H9 (cell line): ENCODE data around the gene PDE1C. TPM values are rescaled to one million over a fixed set of nuclear protein-coding genes. Genes with fewer than 3 reads are reported as not detected.

Experiments used
- DNase-seq: peaks from one replicate; pipeline ENCODE4 v3.0.0-alpha.2; 2017
- H2AFZ ChIP-seq: one replicate; pipeline ENCODE4 v1.6.1; 2013; ENCODE audit warnings: mild to moderate bottlenecking, low read length, control low read depth, moderate library complexity
- H2AK5ac ChIP-seq: 2 replicates; pipeline ENCODE4 v1.6.1; 2013; ENCODE audit warnings: low read length, control low read depth, mixed read lengths; ENCODE audit not compliant: insufficient read length
- H2BK120ac ChIP-seq: one replicate; pipeline ENCODE4 v1.6.1; 2013; ENCODE audit warnings: low read depth, mild to moderate bottlenecking, low read length, control low read depth, inconsistent platforms; ENCODE audit not compliant: poor library complexity, severe bottlenecking
- H2BK12ac ChIP-seq: 2 replicates; pipeline ENCODE4 v1.6.1; 2013; ENCODE audit warnings: low read length, control low read depth, mixed read lengths, low read depth; ENCODE audit not compliant: insufficient read length
- H2BK15ac ChIP-seq: 2 replicates; pipeline ENCODE4 v1.6.1; 2013; ENCODE audit warnings: low read depth, low read length, control low read depth
- H2BK20ac ChIP-seq: one replicate; pipeline ENCODE4 v1.6.1; 2013; ENCODE audit warnings: low read depth, mild to moderate bottlenecking, low read length, control low read depth, inconsistent platforms; ENCODE audit not compliant: poor library complexity, severe bottlenecking
- H2BK5ac ChIP-seq: 2 replicates; pipeline ENCODE4 v1.6.1; 2013; ENCODE audit warnings: low read length, control low read depth, mixed read lengths; ENCODE audit not compliant: insufficient read length
- H3K14ac ChIP-seq: 2 replicates; pipeline ENCODE4 v1.6.1; 2013; ENCODE audit warnings: low read length, control low read depth; ENCODE audit not compliant: insufficient read depth
- H3K18ac ChIP-seq: 2 replicates; pipeline ENCODE4 v1.6.1; 2013; ENCODE audit warnings: low read depth, mild to moderate bottlenecking, mixed read lengths, low read length, control low read depth; ENCODE audit not compliant: insufficient read length
- H3K23ac ChIP-seq: 2 replicates; pipeline ENCODE4 v1.6.1; 2013; ENCODE audit warnings: low read length, control low read depth, mixed read lengths, low read depth; ENCODE audit not compliant: insufficient read length
- H3K23me2 ChIP-seq: 2 replicates; pipeline ENCODE4 v1.6.1; 2013; ENCODE audit warnings: low read depth, mild to moderate bottlenecking, mixed read lengths, low read length, control low read depth; ENCODE audit not compliant: insufficient read length, poor library complexity, severe bottlenecking
- H3K27ac ChIP-seq: 2 replicates; pipeline ENCODE4 v1.5.1; 2013; ENCODE audit warnings: low read length, control low read depth, mixed read lengths, low read depth; ENCODE audit not compliant: insufficient read length
- H3K27me3 ChIP-seq: 2 replicates; pipeline ENCODE4 v1.6.1; 2013; ENCODE audit warnings: low read length, control low read depth, inconsistent platforms; ENCODE audit not compliant: insufficient read depth
- H3K4ac ChIP-seq: 2 replicates; pipeline ENCODE4 v1.6.1; 2013; ENCODE audit warnings: low read depth, mild to moderate bottlenecking, control low read depth, inconsistent platforms, low read length, moderate library complexity
- H3K4me1 ChIP-seq: 2 replicates; pipeline ENCODE4 v1.6.1; 2013; ENCODE audit warnings: low read length, control low read depth, inconsistent platforms; ENCODE audit not compliant: insufficient read depth
- H3K4me2 ChIP-seq: 2 replicates; pipeline ENCODE4 v1.6.1; 2013; ENCODE audit warnings: low read length, control low read depth, mixed read lengths; ENCODE audit not compliant: insufficient read length, insufficient read depth
- H3K56ac ChIP-seq: 2 replicates; pipeline ENCODE4 v1.6.1; 2013; ENCODE audit warnings: low read depth, mild to moderate bottlenecking, mixed read lengths, low read length, control low read depth; ENCODE audit not compliant: insufficient read length
- H3K79me1 ChIP-seq: 2 replicates; pipeline ENCODE4 v1.6.1; 2013; ENCODE audit warnings: low read depth, mild to moderate bottlenecking, moderate library complexity, low read length, control low read depth, inconsistent platforms; ENCODE audit not compliant: insufficient read depth, poor library complexity, severe bottlenecking
- H3K79me2 ChIP-seq: 2 replicates; pipeline ENCODE4 v1.6.1; 2013; ENCODE audit warnings: low read length, control low read depth, inconsistent platforms; ENCODE audit not compliant: insufficient read depth
- H3K9ac ChIP-seq: 2 replicates; pipeline ENCODE4 v1.6.1; 2013; ENCODE audit warnings: low read length, control low read depth, mixed read lengths; ENCODE audit not compliant: insufficient read length; ENCODE audit errors: extremely low read depth
- H3K9me3 ChIP-seq: one replicate; pipeline ENCODE4 v1.6.1; 2013; ENCODE audit warnings: low read depth, low read length, inconsistent platforms; ENCODE audit not compliant: control insufficient read depth
- H3T11ph ChIP-seq: one replicate; pipeline ENCODE4 v1.6.1; 2013; ENCODE audit warnings: mild to moderate bottlenecking, low read length, control low read depth, inconsistent platforms
- H4K20me1 ChIP-seq: one replicate; pipeline ENCODE4 v1.6.1; 2013; ENCODE audit not compliant: control insufficient read depth, insufficient read length, insufficient read depth
- H4K5ac ChIP-seq: 2 replicates; pipeline ENCODE4 v1.6.1; 2013; ENCODE audit warnings: low read depth, mild to moderate bottlenecking, mixed read lengths, low read length, control low read depth; ENCODE audit not compliant: insufficient read length
- H4K8ac ChIP-seq: replicated peaks from 2 replicates; pipeline ENCODE4 v1.6.1; 2013; ENCODE audit warnings: low read length, control low read depth, mixed read lengths, low read depth; ENCODE audit not compliant: insufficient read length
- H4K91ac ChIP-seq: 2 replicates; pipeline ENCODE4 v1.6.1; 2013; ENCODE audit warnings: low read depth, mild to moderate bottlenecking, moderate library complexity, mixed read lengths, low read length, control low read depth; ENCODE audit not compliant: insufficient read length
- H3K27ac Mint-ChIP-seq, 3 experiments: 2 replicates in 2 of 3; 3 replicates in 1 of 3; pipeline ENCODE4 v1.8.0; 2020 to 2021; ENCODE audit warnings: mixed read lengths in 3 of 3, mild to moderate bottlenecking in 1 of 3, moderate library complexity in 1 of 3
- H3K27me3 Mint-ChIP-seq: 2 replicates; pipeline ENCODE4 v1.8.0; 2021; ENCODE audit warnings: low read depth, mild to moderate bottlenecking, moderate library complexity, mixed read lengths
- H3K36me3 Mint-ChIP-seq, 3 experiments: 2 replicates in 2 of 3; 3 replicates in 1 of 3; pipeline ENCODE4 v1.8.0; 2020 to 2021; ENCODE audit warnings: low read depth in 3 of 3, mixed read lengths in 3 of 3; ENCODE audit not compliant: insufficient read depth in 1 of 3
- H3K4me1 Mint-ChIP-seq, 2 experiments: 2 replicates each; pipeline ENCODE4 v1.8.0; 2020; ENCODE audit warnings: mixed read lengths in 2 of 2
- H3K4me3 Mint-ChIP-seq, 2 experiments: 2 replicates in 1 of 2; 3 replicates in 1 of 2; pipeline ENCODE4 v1.8.0; 2020 to 2021; ENCODE audit warnings: mild to moderate bottlenecking in 2 of 2, mixed read lengths in 2 of 2, moderate library complexity in 1 of 2
- H3K9me3 Mint-ChIP-seq, 2 experiments: 2 replicates in 1 of 2; 3 replicates in 1 of 2; pipeline ENCODE4 v1.8.0; 2020; ENCODE audit warnings: mild to moderate bottlenecking in 2 of 2, mixed read lengths in 2 of 2, moderate library complexity in 1 of 2
- WGBS: extraction: QIAGEN DNeasy Blood & Tissue Kit; methylation state at CpG from one replicate; pipeline ENCODE4 v1.1.7; 2013; ENCODE audit warnings: missing lambda C conversion rate, low lambda C conversion rate, mixed read lengths; ENCODE audit not compliant: insufficient read length; ENCODE audit errors: extremely low coverage; 5-methylcytosine and 5-hydroxymethylcytosine counted together
- total RNA-seq: library from RNA; stranded (reverse); gene quantifications from 2 replicates; pipeline ENCODE4 v1.2.1, GENCODE V29; 2021
- TF ChIP-seq, protein P1 (sequence below): fragments of 200-600 bp; sonication (generic); conservative IDR thresholded peaks from 3 replicates; pipeline ENCODE4 v1.8.0; 2021; ENCODE audit warnings: antibody characterized with exemption, mild to moderate bottlenecking

Gene PDE1C
- total RNA-seq, 1 experiment from 2014 or later = 0.17 TPM

DNA sequence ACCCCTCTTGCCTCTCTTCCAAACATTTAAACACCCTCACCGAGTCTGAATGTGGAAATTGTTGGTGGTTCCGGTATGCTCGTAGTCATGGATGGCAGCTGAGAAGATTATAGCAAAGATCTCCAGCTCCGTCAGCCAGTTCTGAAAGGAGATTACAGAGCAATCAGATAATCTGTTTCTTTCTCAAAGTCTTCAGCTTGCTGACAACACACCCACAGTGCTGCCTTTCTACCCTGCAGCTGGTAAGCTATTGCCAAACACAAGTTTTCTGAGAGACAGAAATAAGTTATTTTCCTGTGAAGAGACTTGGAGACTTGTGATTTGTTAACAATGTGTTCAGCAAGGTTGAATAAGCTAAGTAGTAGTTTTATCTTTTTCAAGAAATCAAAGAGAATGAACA is 219.6 kb downstream of the PDE1C start:
- no peak overlapping the region for H3K27ac Mint-ChIP-seq
- Histone ChIP-seq H3K79me1 (no peaks in the 10 kb centered on the region), H3K18ac (no peak overlapping the region), H3K56ac (no peak overlapping the region), H2AFZ (no peak overlapping the region), H4K91ac (no peak overlapping the region), H3K27me3 (no peaks in the 10 kb centered on the region; the same call in 1 of the 2 replicates), H2BK20ac (no peak overlapping the region), H3K23me2 (no peaks in the 10 kb centered on the region), H3K4me1 (no peaks in the 10 kb centered on the region), H2AK5ac (no peak overlapping the region), H3K4me2 (no peak overlapping the region), H3K14ac (no peak overlapping the region), H2BK120ac (no peak overlapping the region), H2BK5ac (no peak overlapping the region), H4K5ac (no peak overlapping the region), H3K9me3 (no peaks in the 10 kb centered on the region), H2BK15ac (no peak overlapping the region), H3K27ac (no peak overlapping the region), H3T11ph (no peak overlapping the region), H4K20me1 (no peaks in the 10 kb centered on the region), H3K79me2 (no peaks in the 10 kb centered on the region), H3K9ac (no peak overlapping the region), H3K23ac (no peak overlapping the region), H4K8ac (no peak overlapping the region), H3K4ac (no peak overlapping the region), H2BK12ac (no peak overlapping the region)
- peaks cover 26% of the 10 kb centered on the region for H3K27me3 Mint-ChIP-seq
- no peaks in the 10 kb centered on the region for H3K9me3 Mint-ChIP-seq
- no CpG with 5 or more reads among the region's 4 CpGs for WGBS
- H3K4me3 Mint-ChIP-seq = no peak overlapping the region
- no peak for DNase-seq
- H3K36me3 Mint-ChIP-seq = no peaks in the 10 kb centered on the region
- no peaks in the 10 kb centered on the region for H3K4me1 Mint-ChIP-seq
- TF ChIP-seq, protein P1, sequence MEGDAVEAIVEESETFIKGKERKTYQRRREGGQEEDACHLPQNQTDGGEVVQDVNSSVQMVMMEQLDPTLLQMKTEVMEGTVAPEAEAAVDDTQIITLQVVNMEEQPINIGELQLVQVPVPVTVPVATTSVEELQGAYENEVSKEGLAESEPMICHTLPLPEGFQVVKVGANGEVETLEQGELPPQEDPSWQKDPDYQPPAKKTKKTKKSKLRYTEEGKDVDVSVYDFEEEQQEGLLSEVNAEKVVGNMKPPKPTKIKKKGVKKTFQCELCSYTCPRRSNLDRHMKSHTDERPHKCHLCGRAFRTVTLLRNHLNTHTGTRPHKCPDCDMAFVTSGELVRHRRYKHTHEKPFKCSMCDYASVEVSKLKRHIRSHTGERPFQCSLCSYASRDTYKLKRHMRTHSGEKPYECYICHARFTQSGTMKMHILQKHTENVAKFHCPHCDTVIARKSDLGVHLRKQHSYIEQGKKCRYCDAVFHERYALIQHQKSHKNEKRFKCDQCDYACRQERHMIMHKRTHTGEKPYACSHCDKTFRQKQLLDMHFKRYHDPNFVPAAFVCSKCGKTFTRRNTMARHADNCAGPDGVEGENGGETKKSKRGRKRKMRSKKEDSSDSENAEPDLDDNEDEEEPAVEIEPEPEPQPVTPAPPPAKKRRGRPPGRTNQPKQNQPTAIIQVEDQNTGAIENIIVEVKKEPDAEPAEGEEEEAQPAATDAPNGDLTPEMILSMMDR = no peak
